Esophagus muscularis mucosa (tissue), 4 donors: Measurements from ENCODE around the gene YEATS4.

ENCODE experiments used
- CTCF ChIP-seq, 3 experiments: fragments of 200-600 bp in 2 of 3; fragments of 450-650 bp in 1 of 3; sonication (generic) in 2 of 3; IDR thresholded peaks; one replicate each; pipeline ENCODE4 v1.5.1; 2017 to 2019; ENCODE audit warnings: antibody characterized with exemption in 3 of 3, mild to moderate bottlenecking in 2 of 3, moderate library complexity in 1 of 3
- EP300 ChIP-seq: sonication (generic); formaldehyde crosslinking; IDR thresholded peaks from one replicate; pipeline ENCODE4 v1.6.1; 2017; ENCODE audit warnings: antibody characterized with exemption
- POLR2AphosphoS5 ChIP-seq, 2 donors: sonication (generic); formaldehyde crosslinking; IDR thresholded peaks; one replicate each; pipeline ENCODE4 v1.6.1; 2017; ENCODE audit warnings: antibody characterized with exemption in 2 of 2

GRCh38 chr12:69386921-69387320, 27.4 kb downstream of the YEATS4 start:
- TF ChIP-seq CTCF (IDR thresholded peaks at IDR 0.05) (no peak), POLR2AphosphoS5 (IDR thresholded peaks at IDR 0.05) (no peak), EP300 (no peak)
